Esophagus muscularis mucosa (tissue), 4 donors: ENCODE measurements around the gene CHST6.
"Not testable (repeated sequence)": the region's sequence is repeated elsewhere in the genome, so short reads cannot be mapped to it uniquely, and the experiment has no call there.

Source experiments
- EP300 ChIP-seq: sonication (generic); formaldehyde crosslinking; IDR thresholded peaks from one replicate; pipeline ENCODE4 v1.6.1; 2017; ENCODE audit warnings: antibody characterized with exemption
- POLR2A ChIP-seq: fragments of 450-650 bp; IDR thresholded peaks from one replicate; pipeline ENCODE4 v1.6.1; 2017; ENCODE audit warnings: antibody characterized with exemption, moderate library complexity, mild to moderate bottlenecking, low read depth
- POLR2AphosphoS5 ChIP-seq, 2 donors: sonication (generic); formaldehyde crosslinking; IDR thresholded peaks; one replicate each; pipeline ENCODE4 v1.6.1; 2017; ENCODE audit warnings: antibody characterized with exemption in 2 of 2
- TF ChIP-seq, protein P1 (sequence below), 3 experiments: fragments of 200-600 bp in 2 of 3; fragments of 450-650 bp in 1 of 3; sonication (generic) in 2 of 3; IDR thresholded peaks; one replicate each; pipeline ENCODE4 v1.5.1; 2017 to 2019; ENCODE audit warnings: antibody characterized with exemption in 3 of 3, mild to moderate bottlenecking in 2 of 3, moderate library complexity in 1 of 3

DNA sequence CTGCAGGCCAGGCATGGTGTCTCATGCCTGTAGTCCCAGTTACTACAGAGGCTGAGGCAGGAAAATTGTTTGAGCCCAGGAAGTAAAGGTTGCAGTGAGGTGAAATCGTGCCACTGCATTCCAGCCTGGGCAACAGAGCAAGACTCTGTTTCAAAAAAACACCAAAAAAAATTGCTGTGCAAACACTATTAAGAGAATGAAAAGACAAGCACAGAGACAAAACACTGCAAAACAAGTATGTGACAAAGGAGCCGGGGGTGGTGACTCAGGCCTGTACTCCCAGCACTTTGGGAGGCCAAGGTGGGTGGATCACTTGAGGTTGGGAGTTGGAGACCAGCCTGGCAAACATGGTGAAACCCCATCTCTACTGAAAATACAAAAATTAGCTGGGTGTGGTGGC, 68.7 kb downstream of the CHST6 start:
- TF ChIP-seq, protein P1, sequence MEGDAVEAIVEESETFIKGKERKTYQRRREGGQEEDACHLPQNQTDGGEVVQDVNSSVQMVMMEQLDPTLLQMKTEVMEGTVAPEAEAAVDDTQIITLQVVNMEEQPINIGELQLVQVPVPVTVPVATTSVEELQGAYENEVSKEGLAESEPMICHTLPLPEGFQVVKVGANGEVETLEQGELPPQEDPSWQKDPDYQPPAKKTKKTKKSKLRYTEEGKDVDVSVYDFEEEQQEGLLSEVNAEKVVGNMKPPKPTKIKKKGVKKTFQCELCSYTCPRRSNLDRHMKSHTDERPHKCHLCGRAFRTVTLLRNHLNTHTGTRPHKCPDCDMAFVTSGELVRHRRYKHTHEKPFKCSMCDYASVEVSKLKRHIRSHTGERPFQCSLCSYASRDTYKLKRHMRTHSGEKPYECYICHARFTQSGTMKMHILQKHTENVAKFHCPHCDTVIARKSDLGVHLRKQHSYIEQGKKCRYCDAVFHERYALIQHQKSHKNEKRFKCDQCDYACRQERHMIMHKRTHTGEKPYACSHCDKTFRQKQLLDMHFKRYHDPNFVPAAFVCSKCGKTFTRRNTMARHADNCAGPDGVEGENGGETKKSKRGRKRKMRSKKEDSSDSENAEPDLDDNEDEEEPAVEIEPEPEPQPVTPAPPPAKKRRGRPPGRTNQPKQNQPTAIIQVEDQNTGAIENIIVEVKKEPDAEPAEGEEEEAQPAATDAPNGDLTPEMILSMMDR (IDR thresholded peaks at IDR 0.05): not testable (repeated sequence)
- not testable (repeated sequence) for TF ChIP-seq POLR2A; POLR2AphosphoS5 (IDR thresholded peaks at IDR 0.05); EP300
